Measurements from ENCODE around the gene NDP. TPM values are rescaled to one million over a fixed set of nuclear protein-coding genes. Genes with fewer than 3 reads are reported as not detected.

Gene NDP
- not detected for total RNA-seq

- Mint-ChIP-seq H3K9me3 (no peaks in the 10 kb centered on the region), H3K4me1 (ENCODE audit: low read depth) (peaks cover 6% of the 10 kb centered on the region), H3K27me3 (ENCODE audit: low read depth) (peaks cover 15% of the 10 kb centered on the region), H3K36me3 (ENCODE audit: low read depth) (no peaks in the 10 kb centered on the region), H3K4me3 (peak within 1 kb of the TSS; percentile 48), H3K27ac (no peak within 1 kb of the TSS)
- CTCF ChIA-PET: no interaction called here
- no peak for DNase-seq
- intact Hi-C loops (cut with micrococcal nuclease): no loop called here
These were observed at the start of gene NDP for GRCh38 chrX:43973249-43974099. Gene NDP, minus strand, starts transcription at chrX:43973390. Its CDS starts 14,745 bp downstream, at chrX:43958645.

GRCh38 chrX:44022964-44023363 is 49.8 kb upstream of the NDP start:
- intact Hi-C loops (cut with micrococcal nuclease): no loop called here
- no peak for DNase-seq
- H3K27me3 Mint-ChIP-seq (ENCODE audit: low read depth): no peaks in the 10 kb centered on the region
- no peak overlapping the region for H3K4me3 Mint-ChIP-seq
- H3K27ac Mint-ChIP-seq: no peak overlapping the region
- peaks cover 2% of the 10 kb centered on the region for H3K4me1 Mint-ChIP-seq (ENCODE audit: low read depth)
- CTCF ChIA-PET: no interaction called here
- H3K36me3 Mint-ChIP-seq (ENCODE audit: low read depth): no peaks in the 10 kb centered on the region
- no peaks in the 10 kb centered on the region for H3K9me3 Mint-ChIP-seq

GRCh38 chrX:44020693-44021092 is 47.5 kb upstream of the NDP start:
- H3K27me3 Mint-ChIP-seq (ENCODE audit: low read depth): no peaks in the 10 kb centered on the region
- peaks cover 2% of the 10 kb centered on the region for H3K4me1 Mint-ChIP-seq (ENCODE audit: low read depth)
- CTCF ChIA-PET: interaction anchor here (0.7 kb wide), 1 partner anchor 11 kb away, joined by 3 read pairs; no protein-coding TSS in a partner anchor
- DNase-seq: no peak
- H3K9me3 Mint-ChIP-seq: no peaks in the 10 kb centered on the region
- H3K4me3 Mint-ChIP-seq: no peak overlapping the region
- no peaks in the 10 kb centered on the region for H3K36me3 Mint-ChIP-seq (ENCODE audit: low read depth)
- H3K27ac Mint-ChIP-seq: no peak overlapping the region
- intact Hi-C loops (cut with micrococcal nuclease): no loop called here

- CTCF ChIA-PET: no interaction called here
- H3K9me3 Mint-ChIP-seq: no peaks in the 10 kb centered on the region
- H3K4me3 Mint-ChIP-seq: no peak overlapping the region
- DNase-seq: no peak
- no peaks in the 10 kb centered on the region for H3K27me3 Mint-ChIP-seq (ENCODE audit: low read depth)
- H3K36me3 Mint-ChIP-seq (ENCODE audit: low read depth): no peaks in the 10 kb centered on the region
- intact Hi-C loops (cut with micrococcal nuclease): no loop called here
- H3K4me1 Mint-ChIP-seq (ENCODE audit: low read depth): no peaks in the 10 kb centered on the region
- H3K27ac Mint-ChIP-seq: no peak overlapping the region
These were observed 46.7 kb upstream of the NDP start for GRCh38 chrX:44019911-44020310.

- H3K27me3 Mint-ChIP-seq (ENCODE audit: low read depth): no peaks in the 10 kb centered on the region
- no peak overlapping the region for H3K27ac Mint-ChIP-seq
- no peaks in the 10 kb centered on the region for H3K36me3 Mint-ChIP-seq (ENCODE audit: low read depth)
- H3K9me3 Mint-ChIP-seq: no peaks in the 10 kb centered on the region
- CTCF ChIA-PET: interaction anchor here (0.7 kb wide), 1 partner anchor 32 kb away, joined by 4 read pairs; no protein-coding TSS in a partner anchor
- intact Hi-C loops (cut with micrococcal nuclease): no loop called here
- no peak for DNase-seq
- H3K4me1 Mint-ChIP-seq (ENCODE audit: low read depth): peaks cover 4% of the 10 kb centered on the region
- no peak overlapping the region for H3K4me3 Mint-ChIP-seq
These were observed 44.5 kb upstream of the NDP start for GRCh38 chrX:44017676-44018075.

- H3K36me3 Mint-ChIP-seq (ENCODE audit: low read depth): no peaks in the 10 kb centered on the region
- H3K27ac Mint-ChIP-seq: no peak overlapping the region
- no peak for DNase-seq
- H3K4me3 Mint-ChIP-seq: no peak overlapping the region
- H3K4me1 Mint-ChIP-seq (ENCODE audit: low read depth): peaks cover 6% of the 10 kb centered on the region
- H3K9me3 Mint-ChIP-seq: no peaks in the 10 kb centered on the region
- intact Hi-C loops (cut with micrococcal nuclease): no loop called here
- CTCF ChIA-PET: no interaction called here
- H3K27me3 Mint-ChIP-seq (ENCODE audit: low read depth): no peaks in the 10 kb centered on the region
These were observed 43.7 kb upstream of the NDP start for GRCh38 chrX:44016906-44017305.

- no peaks in the 10 kb centered on the region for H3K27me3 Mint-ChIP-seq (ENCODE audit: low read depth)
- H3K9me3 Mint-ChIP-seq: no peaks in the 10 kb centered on the region
- H3K4me1 Mint-ChIP-seq (ENCODE audit: low read depth): peaks cover 6% of the 10 kb centered on the region
- no peak overlapping the region for H3K4me3 Mint-ChIP-seq
- intact Hi-C loops (cut with micrococcal nuclease): no loop called here
- CTCF ChIA-PET: no interaction called here
- H3K27ac Mint-ChIP-seq: no peak overlapping the region
- H3K36me3 Mint-ChIP-seq (ENCODE audit: low read depth): no peaks in the 10 kb centered on the region
- peak; percentile 64 for DNase-seq
These were observed 39.4 kb upstream of the NDP start for GRCh38 chrX:44012484-44013096.

- Mint-ChIP-seq H3K4me3 (no peak overlapping the region), H3K4me1 (ENCODE audit: low read depth) (peaks cover 6% of the 10 kb centered on the region), H3K27me3 (ENCODE audit: low read depth) (no peaks in the 10 kb centered on the region), H3K36me3 (ENCODE audit: low read depth) (no peaks in the 10 kb centered on the region), H3K27ac (no peak overlapping the region), H3K9me3 (no peaks in the 10 kb centered on the region)
- CTCF ChIA-PET: interaction anchor here (0.7 kb wide), 1 partner anchor 29 kb away, joined by 3 read pairs; no protein-coding TSS in a partner anchor
- intact Hi-C loops (cut with micrococcal nuclease): no loop called here
- no peak for DNase-seq
These were observed 38.3 kb upstream of the NDP start for GRCh38 chrX:44011506-44011905.

- no peaks in the 10 kb centered on the region for H3K9me3 Mint-ChIP-seq
- CTCF ChIA-PET: interaction anchor here (0.6 to 0.7 kb wide), 2 partner anchors 29 to 49 kb away, joined by 3 to 5 read pairs; no protein-coding TSS in a partner anchor
- H3K4me1 Mint-ChIP-seq (ENCODE audit: low read depth): peaks cover 6% of the 10 kb centered on the region
- DNase-seq: no peak
- no peaks in the 10 kb centered on the region for H3K36me3 Mint-ChIP-seq (ENCODE audit: low read depth)
- H3K27me3 Mint-ChIP-seq (ENCODE audit: low read depth): no peaks in the 10 kb centered on the region
- no peak overlapping the region for H3K27ac Mint-ChIP-seq
- H3K4me3 Mint-ChIP-seq: no peak overlapping the region
- intact Hi-C loops (cut with micrococcal nuclease): no loop called here
These were observed 37.4 kb upstream of the NDP start for GRCh38 chrX:44010626-44011025.

GRCh38 chrX:44006081-44006480 is 32.9 kb upstream of the NDP start:
- H3K9me3 Mint-ChIP-seq: no peaks in the 10 kb centered on the region
- no peaks in the 10 kb centered on the region for H3K27me3 Mint-ChIP-seq (ENCODE audit: low read depth)
- no peak for DNase-seq
- H3K4me3 Mint-ChIP-seq: no peak overlapping the region
- no peak overlapping the region for H3K27ac Mint-ChIP-seq
- H3K4me1 Mint-ChIP-seq (ENCODE audit: low read depth): no peaks in the 10 kb centered on the region
- intact Hi-C loops (cut with micrococcal nuclease): no loop called here
- CTCF ChIA-PET: no interaction called here
- H3K36me3 Mint-ChIP-seq (ENCODE audit: low read depth): no peaks in the 10 kb centered on the region

- Mint-ChIP-seq H3K27ac (no peak overlapping the region), H3K27me3 (ENCODE audit: low read depth) (no peaks in the 10 kb centered on the region), H3K9me3 (no peaks in the 10 kb centered on the region), H3K36me3 (ENCODE audit: low read depth) (no peaks in the 10 kb centered on the region), H3K4me3 (no peak overlapping the region), H3K4me1 (ENCODE audit: low read depth) (no peaks in the 10 kb centered on the region)
- CTCF ChIA-PET: no interaction called here
- intact Hi-C loops (cut with micrococcal nuclease): no loop called here
- DNase-seq: no peak
These were observed 30.8 kb upstream of the NDP start for GRCh38 chrX:44003975-44004374.

- Mint-ChIP-seq H3K36me3 (ENCODE audit: low read depth) (no peaks in the 10 kb centered on the region), H3K4me1 (ENCODE audit: low read depth) (no peaks in the 10 kb centered on the region), H3K9me3 (no peaks in the 10 kb centered on the region), H3K27me3 (ENCODE audit: low read depth) (no peaks in the 10 kb centered on the region), H3K27ac (no peak overlapping the region), H3K4me3 (no peak overlapping the region)
- DNase-seq: no peak
- CTCF ChIA-PET: no interaction called here
- intact Hi-C loops (cut with micrococcal nuclease): no loop called here
These were observed 29.4 kb upstream of the NDP start for GRCh38 chrX:44002567-44002966.

GRCh38 chrX:43998374-43998773 is 25.2 kb upstream of the NDP start:
- DNase-seq: no peak
- intact Hi-C loops (cut with micrococcal nuclease): no loop called here
- H3K36me3 Mint-ChIP-seq (ENCODE audit: low read depth): no peaks in the 10 kb centered on the region
- H3K4me1 Mint-ChIP-seq (ENCODE audit: low read depth): no peaks in the 10 kb centered on the region
- CTCF ChIA-PET: no interaction called here
- no peak overlapping the region for H3K4me3 Mint-ChIP-seq
- H3K27me3 Mint-ChIP-seq (ENCODE audit: low read depth): no peaks in the 10 kb centered on the region
- H3K9me3 Mint-ChIP-seq: no peaks in the 10 kb centered on the region
- no peak overlapping the region for H3K27ac Mint-ChIP-seq

All from activated naive CD4-positive, alpha-beta T cell treated with anti-CD3 and anti-CD28 coated beads for 36 hours (primary cell).